WTC11 (cell line): ENCODE results near the gene PIK3C2B. TPM values are rescaled to one million over a fixed set of nuclear protein-coding genes. Genes with fewer than 3 reads are reported as not detected.
A peak's percentile ranks its signal among the peaks of the same experiment; 100 is the strongest.
"Not testable (repeated sequence)": the region's sequence is repeated elsewhere in the genome, so short reads cannot be mapped to it uniquely, and the experiment has no call there.

ENCODE experiments used
- ATAC-seq: fragments of 200-7000 bp; cut with Tn5 transposase; 2 replicates; pipeline ENCODE4 v1.10.0; 2021; ENCODE audit warnings: mild to moderate bottlenecking, moderate library complexity
- CTCF ChIA-PET: fragments of 300-600 bp; sonication (Branson Sonifier 250); formaldehyde crosslinking; loops from one replicate; lab custom pipeline; 2021; ENCODE audit warnings: antibody characterized with exemption; lab: Charles Lee
- POLR2A ChIA-PET: fragments of 350-600 bp; sonication (Branson Sonifier 250); formaldehyde crosslinking; loops from one replicate; lab custom pipeline; 2021; ENCODE audit warnings: antibody characterized with exemption; lab: Charles Lee
- DNase-seq: peaks from one replicate; pipeline ENCODE4 v3.0.0; 2021; ENCODE audit warnings: low spot score
- H3K27ac Mint-ChIP-seq: 2 replicates; pipeline ENCODE4 v1.8.0; 2021; ENCODE audit warnings: mixed read lengths
- H3K27me3 Mint-ChIP-seq: 2 replicates; pipeline ENCODE4 v1.8.0; 2021; ENCODE audit warnings: low read depth, mild to moderate bottlenecking, moderate library complexity, mixed read lengths
- H3K36me3 Mint-ChIP-seq: 2 replicates; pipeline ENCODE4 v1.8.0; 2021; ENCODE audit warnings: mixed read lengths
- H3K4me1 Mint-ChIP-seq: 2 replicates; pipeline ENCODE4 v1.8.0; 2022; ENCODE audit warnings: mixed read lengths
- H3K4me3 Mint-ChIP-seq: 2 replicates; pipeline ENCODE4 v1.8.0; 2021; ENCODE audit warnings: mild to moderate bottlenecking, moderate library complexity, mixed read lengths
- H3K9me3 Mint-ChIP-seq: 2 replicates; pipeline ENCODE4 v1.8.0; 2021; ENCODE audit warnings: mixed read lengths
- ESRRA ChIP-seq: sonication (generic); formaldehyde crosslinking; IDR thresholded peaks from 2 replicates; pipeline ENCODE4 v1.8.1; 2022; ENCODE audit warnings: mild to moderate bottlenecking, missing genetic modification reagents, borderline replicate concordance
- GRHL2 ChIP-seq: fragments of 250-450 bp; sonication (Bioruptor Pico); IDR thresholded peaks from 2 replicates; pipeline ENCODE4 v1.8.0; 2022; ENCODE audit warnings: mild to moderate bottlenecking, moderate library complexity; ENCODE audit not compliant: insufficient replicate concordance, severe bottlenecking
- GTF2I ChIP-seq: fragments of 250-450 bp; sonication (Bioruptor Pico); conservative IDR thresholded peaks from 2 replicates; pipeline ENCODE4 v1.4.0; 2021; ENCODE audit warnings: mild to moderate bottlenecking
- IRF2 ChIP-seq: sonication (generic); formaldehyde crosslinking; IDR thresholded peaks from 2 replicates; pipeline ENCODE4 v1.8.0; 2022; ENCODE audit warnings: low read depth, missing genetic modification reagents, borderline replicate concordance
- KAT7 ChIP-seq: sonication (generic); formaldehyde crosslinking; IDR thresholded peaks from 2 replicates; pipeline ENCODE4 v1.8.1; 2023; ENCODE audit warnings: missing genetic modification reagents, mild to moderate bottlenecking, borderline replicate concordance
- MYBL2 ChIP-seq: sonication (generic); formaldehyde crosslinking; IDR thresholded peaks from 2 replicates; pipeline ENCODE4 v1.8.1; 2023; ENCODE audit warnings: mild to moderate bottlenecking, moderate library complexity, missing genetic modification reagents
- RORB ChIP-seq: fragments of 250-450 bp; sonication (Bioruptor Pico); IDR thresholded peaks from 2 replicates; pipeline ENCODE4 v1.9.0; 2021; ENCODE audit warnings: mild to moderate bottlenecking
- SMAD3 ChIP-seq: sonication (generic); formaldehyde crosslinking; IDR thresholded peaks from 2 replicates; pipeline ENCODE4 v1.8.0; 2022; ENCODE audit warnings: missing genetic modification reagents, mild to moderate bottlenecking, borderline replicate concordance
- SOX15 ChIP-seq: fragments of 250-450 bp; sonication (Bioruptor Pico); IDR thresholded peaks from 2 replicates; pipeline ENCODE4 v1.9.0; 2021; ENCODE audit warnings: mild to moderate bottlenecking
- ZNF121 ChIP-seq: sonication (generic); formaldehyde crosslinking; IDR thresholded peaks from 2 replicates; pipeline ENCODE4 v1.8.0; 2023; ENCODE audit warnings: missing genetic modification reagents
- ZNF219 ChIP-seq: sonication (generic); formaldehyde crosslinking; IDR thresholded peaks from 2 replicates; pipeline ENCODE4 v1.8.0; 2023; ENCODE audit warnings: missing genetic modification reagents, mild to moderate bottlenecking, borderline replicate concordance
- ZNF317 ChIP-seq: sonication (generic); formaldehyde crosslinking; IDR thresholded peaks from 2 replicates; pipeline ENCODE4 v1.8.1; 2023; ENCODE audit warnings: low read depth, mild to moderate bottlenecking, moderate library complexity, missing genetic modification reagents, borderline replicate concordance
- ZNF396 ChIP-seq: fragments of 250-450 bp; sonication (Bioruptor Pico); IDR thresholded peaks from 2 replicates; pipeline ENCODE4 v1.8.0; 2021; ENCODE audit warnings: mild to moderate bottlenecking, moderate library complexity, borderline replicate concordance
- total RNA-seq: library from RNA; stranded (reverse); gene quantifications from 3 replicates; pipeline ENCODE4 v1.2.3, GENCODE V29; 2021
- TF ChIP-seq, protein P1 (sequence below): fragments of 250-450 bp; sonication (Bioruptor Pico); IDR thresholded peaks from 2 replicates; pipeline ENCODE4 v1.9.0; 2021; ENCODE audit warnings: mild to moderate bottlenecking
- TF ChIP-seq, protein P2 (sequence below): sonication (generic); formaldehyde crosslinking; IDR thresholded peaks from 2 replicates; pipeline ENCODE4 v1.8.1; 2023; ENCODE audit warnings: mild to moderate bottlenecking, missing genetic modification reagents, borderline replicate concordance
- TF ChIP-seq, protein P3 (sequence below): sonication (generic); formaldehyde crosslinking; IDR thresholded peaks from 2 replicates; pipeline ENCODE4 v1.8.1; 2023; ENCODE audit warnings: mild to moderate bottlenecking, missing genetic modification reagents, moderate library complexity
- TF ChIP-seq, protein P4 (sequence below): sonication (generic); formaldehyde crosslinking; IDR thresholded peaks from 2 replicates; pipeline ENCODE4 v1.8.0; 2023; ENCODE audit warnings: mild to moderate bottlenecking, missing genetic modification reagents

Gene PIK3C2B
- total RNA-seq, 1 experiment from 2014 or later: 27.7 TPM

DNA sequence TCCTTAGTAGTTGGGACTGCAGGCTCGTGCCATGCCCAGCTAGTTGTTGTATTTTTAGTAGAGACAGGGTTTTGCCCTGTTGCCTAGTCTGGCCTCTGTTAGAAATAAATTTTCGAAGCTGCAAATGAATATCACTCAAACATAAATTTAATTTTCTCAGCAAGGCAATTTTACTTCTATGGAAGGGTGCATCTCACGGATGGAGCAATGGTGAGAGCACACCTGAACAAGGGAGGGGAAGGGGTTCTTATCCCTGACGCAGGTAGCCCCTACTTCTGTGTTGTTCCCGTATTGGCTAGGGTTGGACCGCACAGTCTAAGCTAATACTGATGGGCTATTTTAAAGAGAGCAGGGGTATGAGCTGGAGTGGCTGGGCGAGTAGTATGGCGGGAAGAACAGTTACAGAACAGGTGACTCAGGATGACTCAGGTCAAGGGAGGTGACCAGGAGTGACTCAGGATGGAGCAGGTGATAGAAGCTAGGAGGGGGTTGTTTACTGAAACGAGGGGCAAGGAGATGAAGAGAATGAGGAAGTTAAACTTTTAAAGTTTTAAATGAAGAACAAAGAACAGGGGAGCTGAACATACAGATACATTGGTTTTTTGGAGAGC lies 29.1 kb upstream of the PIK3C2B start (continued):
- TF ChIP-seq, protein P1, sequence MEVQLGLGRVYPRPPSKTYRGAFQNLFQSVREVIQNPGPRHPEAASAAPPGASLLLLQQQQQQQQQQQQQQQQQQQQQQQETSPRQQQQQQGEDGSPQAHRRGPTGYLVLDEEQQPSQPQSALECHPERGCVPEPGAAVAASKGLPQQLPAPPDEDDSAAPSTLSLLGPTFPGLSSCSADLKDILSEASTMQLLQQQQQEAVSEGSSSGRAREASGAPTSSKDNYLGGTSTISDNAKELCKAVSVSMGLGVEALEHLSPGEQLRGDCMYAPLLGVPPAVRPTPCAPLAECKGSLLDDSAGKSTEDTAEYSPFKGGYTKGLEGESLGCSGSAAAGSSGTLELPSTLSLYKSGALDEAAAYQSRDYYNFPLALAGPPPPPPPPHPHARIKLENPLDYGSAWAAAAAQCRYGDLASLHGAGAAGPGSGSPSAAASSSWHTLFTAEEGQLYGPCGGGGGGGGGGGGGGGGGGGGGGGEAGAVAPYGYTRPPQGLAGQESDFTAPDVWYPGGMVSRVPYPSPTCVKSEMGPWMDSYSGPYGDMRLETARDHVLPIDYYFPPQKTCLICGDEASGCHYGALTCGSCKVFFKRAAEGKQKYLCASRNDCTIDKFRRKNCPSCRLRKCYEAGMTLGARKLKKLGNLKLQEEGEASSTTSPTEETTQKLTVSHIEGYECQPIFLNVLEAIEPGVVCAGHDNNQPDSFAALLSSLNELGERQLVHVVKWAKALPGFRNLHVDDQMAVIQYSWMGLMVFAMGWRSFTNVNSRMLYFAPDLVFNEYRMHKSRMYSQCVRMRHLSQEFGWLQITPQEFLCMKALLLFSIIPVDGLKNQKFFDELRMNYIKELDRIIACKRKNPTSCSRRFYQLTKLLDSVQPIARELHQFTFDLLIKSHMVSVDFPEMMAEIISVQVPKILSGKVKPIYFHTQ: no peak
- TF ChIP-seq SOX15 (CRISPR knock-in tag) (no peak), RORB (CRISPR knock-in tag) (no peak), ZNF219 (CRISPR knock-in tag) (no peak), ESRRA (CRISPR knock-in tag) (no peak)
- TF ChIP-seq, protein P2, sequence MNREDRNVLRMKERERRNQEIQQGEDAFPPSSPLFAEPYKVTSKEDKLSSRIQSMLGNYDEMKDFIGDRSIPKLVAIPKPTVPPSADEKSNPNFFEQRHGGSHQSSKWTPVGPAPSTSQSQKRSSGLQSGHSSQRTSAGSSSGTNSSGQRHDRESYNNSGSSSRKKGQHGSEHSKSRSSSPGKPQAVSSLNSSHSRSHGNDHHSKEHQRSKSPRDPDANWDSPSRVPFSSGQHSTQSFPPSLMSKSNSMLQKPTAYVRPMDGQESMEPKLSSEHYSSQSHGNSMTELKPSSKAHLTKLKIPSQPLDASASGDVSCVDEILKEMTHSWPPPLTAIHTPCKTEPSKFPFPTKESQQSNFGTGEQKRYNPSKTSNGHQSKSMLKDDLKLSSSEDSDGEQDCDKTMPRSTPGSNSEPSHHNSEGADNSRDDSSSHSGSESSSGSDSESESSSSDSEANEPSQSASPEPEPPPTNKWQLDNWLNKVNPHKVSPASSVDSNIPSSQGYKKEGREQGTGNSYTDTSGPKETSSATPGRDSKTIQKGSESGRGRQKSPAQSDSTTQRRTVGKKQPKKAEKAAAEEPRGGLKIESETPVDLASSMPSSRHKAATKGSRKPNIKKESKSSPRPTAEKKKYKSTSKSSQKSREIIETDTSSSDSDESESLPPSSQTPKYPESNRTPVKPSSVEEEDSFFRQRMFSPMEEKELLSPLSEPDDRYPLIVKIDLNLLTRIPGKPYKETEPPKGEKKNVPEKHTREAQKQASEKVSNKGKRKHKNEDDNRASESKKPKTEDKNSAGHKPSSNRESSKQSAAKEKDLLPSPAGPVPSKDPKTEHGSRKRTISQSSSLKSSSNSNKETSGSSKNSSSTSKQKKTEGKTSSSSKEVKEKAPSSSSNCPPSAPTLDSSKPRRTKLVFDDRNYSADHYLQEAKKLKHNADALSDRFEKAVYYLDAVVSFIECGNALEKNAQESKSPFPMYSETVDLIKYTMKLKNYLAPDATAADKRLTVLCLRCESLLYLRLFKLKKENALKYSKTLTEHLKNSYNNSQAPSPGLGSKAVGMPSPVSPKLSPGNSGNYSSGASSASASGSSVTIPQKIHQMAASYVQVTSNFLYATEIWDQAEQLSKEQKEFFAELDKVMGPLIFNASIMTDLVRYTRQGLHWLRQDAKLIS (CRISPR knock-in tag): no peak
- TF ChIP-seq, protein P3, sequence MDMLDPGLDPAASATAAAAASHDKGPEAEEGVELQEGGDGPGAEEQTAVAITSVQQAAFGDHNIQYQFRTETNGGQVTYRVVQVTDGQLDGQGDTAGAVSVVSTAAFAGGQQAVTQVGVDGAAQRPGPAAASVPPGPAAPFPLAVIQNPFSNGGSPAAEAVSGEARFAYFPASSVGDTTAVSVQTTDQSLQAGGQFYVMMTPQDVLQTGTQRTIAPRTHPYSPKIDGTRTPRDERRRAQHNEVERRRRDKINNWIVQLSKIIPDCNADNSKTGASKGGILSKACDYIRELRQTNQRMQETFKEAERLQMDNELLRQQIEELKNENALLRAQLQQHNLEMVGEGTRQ (CRISPR knock-in tag): no peak

DNA sequence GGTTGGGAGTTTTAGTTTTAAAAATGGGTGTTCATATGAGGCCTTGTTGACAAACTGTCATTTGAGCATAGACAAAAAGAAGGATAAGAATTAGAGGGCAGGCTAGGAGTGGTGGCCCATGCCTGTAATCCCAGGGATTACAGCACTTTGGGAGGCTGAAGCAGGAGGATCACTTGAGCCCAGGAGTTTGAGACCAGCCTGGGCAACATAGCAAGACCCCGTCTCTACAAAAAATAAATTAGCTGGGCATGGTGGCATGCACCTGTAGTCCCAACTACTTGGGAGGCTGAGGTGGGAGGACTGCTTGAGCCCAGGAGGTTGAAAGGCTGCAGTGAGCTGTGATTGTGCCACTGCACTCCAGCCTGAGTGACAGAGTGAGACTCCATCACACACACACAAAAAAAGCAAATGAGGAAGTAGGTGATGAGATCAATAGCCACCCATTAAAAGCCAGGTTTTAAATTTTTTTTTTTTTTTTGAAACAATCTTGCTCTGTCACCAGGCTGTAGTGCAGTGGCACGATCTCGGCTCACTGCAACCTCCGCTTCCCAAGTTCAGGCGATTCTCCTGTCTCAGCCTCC lies 27.4 kb upstream of the PIK3C2B start:
- H3K27ac Mint-ChIP-seq, DNase-seq, H3K4me3 Mint-ChIP-seq, CTCF ChIA-PET, ATAC-seq, H3K27me3 Mint-ChIP-seq: not testable (repeated sequence)
- peaks cover 61% of the 10 kb centered on the region for H3K36me3 Mint-ChIP-seq
- POLR2A ChIA-PET: interaction anchor here (0.6 kb wide), 1 partner anchor 9 kb away, joined by 3 read pairs; no protein-coding TSS in a partner anchor
- peak; percentile 90 for TF ChIP-seq ZNF121 (CRISPR knock-in tag)
- peaks cover 25% of the 10 kb centered on the region for H3K4me1 Mint-ChIP-seq
- peaks cover 16% of the 10 kb centered on the region for H3K9me3 Mint-ChIP-seq

DNA sequence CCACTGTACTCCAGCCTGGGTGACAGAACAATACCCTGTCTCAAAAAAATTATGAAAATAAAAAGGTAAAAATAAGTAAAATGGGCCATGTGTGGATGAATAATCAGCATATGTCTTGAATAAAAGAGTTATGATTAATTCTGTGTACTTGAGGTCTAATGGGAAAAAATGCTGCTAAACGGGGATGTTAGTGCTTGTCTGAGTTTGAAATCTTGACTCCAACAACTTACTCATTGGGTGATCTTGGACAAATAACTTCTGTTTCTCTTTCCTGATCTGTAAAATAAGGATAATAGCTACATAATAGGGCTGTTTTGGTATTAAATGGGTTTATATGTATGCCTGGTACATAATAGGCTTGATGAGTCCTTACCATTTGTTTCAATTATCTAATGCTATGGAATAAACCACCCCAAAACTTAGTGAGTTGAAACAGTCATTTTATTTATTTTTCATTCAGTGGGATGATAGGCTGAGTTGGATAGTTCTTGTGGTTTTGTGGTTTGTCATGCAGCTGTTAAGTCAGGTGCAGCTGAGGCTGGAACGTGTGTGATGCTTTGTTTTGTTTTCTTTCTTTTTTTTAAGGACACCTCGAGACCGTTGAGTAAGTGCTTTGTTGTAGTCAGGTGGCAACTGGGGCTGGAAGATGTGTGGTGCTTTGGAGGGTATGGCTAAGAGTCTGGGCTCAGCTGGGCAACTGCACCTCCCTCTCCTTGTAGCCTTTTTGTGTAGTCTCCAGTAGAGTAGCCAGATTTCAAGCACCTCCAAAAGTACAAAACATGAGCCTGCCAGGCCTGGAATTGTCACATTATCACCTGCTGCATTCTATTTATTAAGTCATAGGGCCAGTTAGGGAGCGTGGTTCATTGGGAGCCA lies 26.5 kb upstream of the PIK3C2B start:
- H3K36me3 Mint-ChIP-seq: peaks cover 55% of the 10 kb centered on the region
- ATAC-seq: no peak
- peak overlapping the region; percentile 80 for H3K27ac Mint-ChIP-seq
- POLR2A ChIA-PET: no interaction called here
- H3K4me1 Mint-ChIP-seq: peaks cover 25% of the 10 kb centered on the region
- no peak for DNase-seq
- peaks cover 16% of the 10 kb centered on the region for H3K9me3 Mint-ChIP-seq
- CTCF ChIA-PET: no interaction called here
- no peak overlapping the region for H3K4me3 Mint-ChIP-seq
- TF ChIP-seq ZNF396 (no peak), IRF2 (CRISPR knock-in tag) (no peak), SMAD3 (no peak), GRHL2 (no peak), MYBL2 (CRISPR knock-in tag) (no peak), ZNF317 (no peak), GTF2I (no peak), KAT7 (CRISPR knock-in tag) (no peak)
- TF ChIP-seq, protein P4, sequence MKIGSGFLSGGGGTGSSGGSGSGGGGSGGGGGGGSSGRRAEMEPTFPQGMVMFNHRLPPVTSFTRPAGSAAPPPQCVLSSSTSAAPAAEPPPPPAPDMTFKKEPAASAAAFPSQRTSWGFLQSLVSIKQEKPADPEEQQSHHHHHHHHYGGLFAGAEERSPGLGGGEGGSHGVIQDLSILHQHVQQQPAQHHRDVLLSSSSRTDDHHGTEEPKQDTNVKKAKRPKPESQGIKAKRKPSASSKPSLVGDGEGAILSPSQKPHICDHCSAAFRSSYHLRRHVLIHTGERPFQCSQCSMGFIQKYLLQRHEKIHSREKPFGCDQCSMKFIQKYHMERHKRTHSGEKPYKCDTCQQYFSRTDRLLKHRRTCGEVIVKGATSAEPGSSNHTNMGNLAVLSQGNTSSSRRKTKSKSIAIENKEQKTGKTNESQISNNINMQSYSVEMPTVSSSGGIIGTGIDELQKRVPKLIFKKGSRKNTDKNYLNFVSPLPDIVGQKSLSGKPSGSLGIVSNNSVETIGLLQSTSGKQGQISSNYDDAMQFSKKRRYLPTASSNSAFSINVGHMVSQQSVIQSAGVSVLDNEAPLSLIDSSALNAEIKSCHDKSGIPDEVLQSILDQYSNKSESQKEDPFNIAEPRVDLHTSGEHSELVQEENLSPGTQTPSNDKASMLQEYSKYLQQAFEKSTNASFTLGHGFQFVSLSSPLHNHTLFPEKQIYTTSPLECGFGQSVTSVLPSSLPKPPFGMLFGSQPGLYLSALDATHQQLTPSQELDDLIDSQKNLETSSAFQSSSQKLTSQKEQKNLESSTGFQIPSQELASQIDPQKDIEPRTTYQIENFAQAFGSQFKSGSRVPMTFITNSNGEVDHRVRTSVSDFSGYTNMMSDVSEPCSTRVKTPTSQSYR (CRISPR knock-in tag): no peak
- H3K27me3 Mint-ChIP-seq: no peaks in the 10 kb centered on the region

DNA sequence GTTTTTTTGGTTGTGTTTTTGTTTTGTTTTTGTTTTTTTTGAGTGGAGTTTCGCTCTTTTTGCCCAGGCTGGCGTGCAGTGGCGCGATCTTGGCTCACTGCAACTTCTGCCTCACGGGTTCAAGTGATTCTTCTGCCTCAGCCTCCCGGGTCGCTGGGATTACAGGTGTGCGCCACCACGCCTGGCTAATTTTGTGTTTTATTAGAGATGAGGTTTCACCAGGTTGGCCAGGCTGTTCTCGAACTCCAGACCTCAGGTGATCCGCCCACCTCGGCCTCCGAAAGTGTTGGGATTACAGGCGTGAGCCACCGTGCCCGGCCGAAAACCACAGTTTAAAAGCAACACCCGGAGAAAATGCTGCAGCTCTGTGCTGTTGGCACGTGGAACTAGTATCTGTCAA lies 22.8 kb upstream of the PIK3C2B start:
- CTCF ChIA-PET: interaction anchor here (1.2 to 2.7 kb wide), 4 partner anchors 11 to 290 kb away, joined by 3 to 22 read pairs (median 6); no protein-coding TSS in a partner anchor
- Mint-ChIP-seq H3K4me1 (peaks cover 12% of the 10 kb centered on the region), H3K27ac (peak overlapping the region; percentile 45; the same call in 1 of the 2 replicates), H3K36me3 (peaks cover 30% of the 10 kb centered on the region)
- H3K27me3 Mint-ChIP-seq, ATAC-seq, DNase-seq, H3K9me3 Mint-ChIP-seq, H3K4me3 Mint-ChIP-seq: not testable (repeated sequence)
- POLR2A ChIA-PET: interaction anchor here (1.5 to 2.2 kb wide), 2 partner anchors 11 to 39 kb away, joined by 4 to 38 read pairs; no protein-coding TSS in a partner anchor
